HG03175 (cell line): ENCODE data around the gene MDP1.

Experiments
- ATAC-seq: cut with Tn5 transposase; IDR thresholded peaks from one replicate; pipeline ENCODE4 v1.9.1; 2021; ENCODE audit warnings: mild to moderate bottlenecking, moderate library complexity; ENCODE audit not compliant: unreplicated experiment

Gene MDP1

DNA sequence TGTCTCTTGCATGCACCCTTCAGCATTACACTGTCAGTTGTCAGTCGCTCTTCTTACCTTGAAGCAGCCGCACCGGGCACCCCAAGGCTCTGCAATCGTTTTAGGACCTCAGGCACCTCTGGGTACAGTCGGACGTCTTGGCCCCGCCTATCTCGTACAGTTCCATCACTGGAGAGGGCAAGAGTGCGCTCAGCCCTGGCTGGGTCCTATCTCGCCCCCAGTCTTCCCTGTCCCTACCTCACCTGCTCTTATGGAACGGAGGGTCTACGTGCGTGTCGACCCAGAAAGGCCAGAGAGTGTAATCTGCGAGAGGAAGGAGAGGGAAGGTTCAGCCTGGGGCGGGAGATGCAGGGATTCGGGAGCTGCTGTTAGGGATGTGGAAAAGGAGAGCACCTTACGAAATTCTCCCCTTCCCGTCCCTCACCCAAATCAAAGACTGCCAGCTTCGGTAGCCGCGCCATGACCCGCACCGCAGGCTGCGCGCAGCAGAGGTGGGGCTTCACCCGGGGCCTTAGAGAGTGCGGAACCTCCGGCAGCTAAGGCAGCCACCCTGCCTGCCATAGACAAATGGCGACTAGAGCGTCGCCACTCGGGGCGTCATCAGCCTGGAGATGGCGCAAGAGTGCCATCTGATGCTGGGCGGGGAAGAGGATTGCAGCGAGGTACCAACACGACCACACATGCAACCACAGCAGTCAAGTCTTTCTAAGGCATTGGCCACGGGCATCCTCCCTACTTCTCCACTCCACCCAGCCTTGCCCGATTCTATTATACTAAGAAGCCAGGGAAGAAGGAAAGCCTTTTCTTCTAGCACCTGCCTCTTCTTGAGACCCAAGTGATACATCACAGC is at the start of gene MDP1:
Gene MDP1 (minus strand): TSS at position 572 of the 850 bp plus-strand sequence. CDS start 111 bp downstream, at position 461.
- ATAC-seq = peak; percentile 80

DNA sequence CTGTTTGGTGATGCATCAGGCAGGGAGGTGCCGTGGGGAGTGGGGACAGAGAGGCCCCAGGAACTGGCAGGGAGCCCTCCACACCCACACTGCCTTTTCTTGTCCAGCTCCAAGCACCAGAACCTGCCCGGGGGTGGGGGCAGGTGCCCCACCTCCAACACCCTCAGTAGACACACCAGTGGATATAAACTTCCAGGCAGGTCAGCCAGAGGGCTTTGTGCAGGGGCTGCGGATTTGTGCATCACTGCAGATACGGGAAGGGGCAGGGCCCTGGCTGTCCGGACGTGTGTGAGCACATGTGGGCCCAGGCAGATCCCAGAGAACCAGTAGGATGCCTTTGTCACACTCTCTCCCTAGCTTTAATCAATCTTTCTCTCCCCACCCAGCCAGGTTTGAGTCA is 48.4 kb upstream of the MDP1 start:
- ATAC-seq = no peak

DNA sequence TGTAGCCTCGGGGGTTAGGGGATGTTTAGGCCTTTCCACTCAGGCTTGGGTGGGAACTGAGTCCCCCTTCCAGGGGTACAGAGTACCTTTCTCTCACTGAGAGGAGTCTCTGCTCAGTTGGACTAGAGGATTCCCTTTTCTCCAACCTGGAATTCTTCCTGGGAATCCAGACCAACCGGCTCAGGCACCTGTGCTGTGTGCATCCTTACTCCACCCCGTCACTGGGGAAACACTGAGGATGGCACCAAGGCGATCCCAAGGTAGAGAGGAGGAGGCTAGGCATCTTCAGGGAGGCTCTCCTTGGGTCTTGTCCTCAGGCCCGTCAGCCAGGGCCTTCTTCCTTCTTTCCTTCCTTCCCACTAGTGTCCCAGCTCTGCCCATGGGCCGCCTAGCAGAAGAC is 48.0 kb upstream of the MDP1 start:
- ATAC-seq = no peak

DNA sequence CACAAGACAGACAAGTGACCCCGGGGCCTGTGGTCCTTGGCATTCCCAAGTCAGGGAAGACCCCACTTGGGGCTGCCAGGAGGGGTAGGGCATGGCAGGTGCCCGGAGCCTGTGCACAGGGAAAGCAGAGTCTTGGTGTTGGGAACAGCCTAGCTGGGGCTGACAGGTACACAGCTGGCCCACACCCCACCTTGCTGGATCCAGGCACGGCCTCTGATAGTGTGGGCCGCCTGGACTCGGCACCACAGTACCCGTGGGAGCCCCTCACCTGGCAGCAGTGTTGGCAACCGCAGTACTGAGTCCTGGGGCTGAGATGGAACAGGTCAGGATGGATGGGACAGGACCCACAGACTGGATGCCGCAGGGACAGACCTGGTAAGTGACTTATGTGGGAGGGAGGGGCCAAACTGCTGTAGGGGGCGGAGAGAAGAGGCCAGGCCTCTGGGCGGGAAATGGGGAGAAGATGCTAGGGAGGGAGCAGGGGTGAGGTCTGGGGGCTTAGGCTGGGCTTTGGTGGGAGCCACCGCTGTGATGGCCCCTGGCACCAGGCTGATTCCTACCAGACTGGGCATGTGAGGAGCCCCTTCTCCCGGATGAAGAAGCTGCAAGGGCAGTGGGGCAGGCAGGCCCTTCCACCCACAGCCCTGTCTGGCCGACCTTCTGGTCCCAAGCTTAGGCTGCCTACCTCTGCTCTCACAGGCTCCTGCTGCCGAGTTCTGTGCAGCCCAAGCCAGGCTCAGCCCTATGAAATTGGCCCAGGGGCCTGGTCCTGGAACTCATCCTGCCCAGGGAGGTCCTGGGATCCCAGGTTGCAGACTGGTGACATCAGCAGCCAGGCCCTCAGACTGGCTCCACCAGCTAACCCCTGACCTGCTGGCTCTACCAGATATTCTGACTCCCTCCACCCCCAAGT is 47.2 kb upstream of the MDP1 start, which contains the start of gene TGM1:
Gene TGM1 (minus strand): TSS at position 357 of the 913 bp plus-strand sequence. CDS start 825 bp downstream, outside the sequence.
- no peak for ATAC-seq

DNA sequence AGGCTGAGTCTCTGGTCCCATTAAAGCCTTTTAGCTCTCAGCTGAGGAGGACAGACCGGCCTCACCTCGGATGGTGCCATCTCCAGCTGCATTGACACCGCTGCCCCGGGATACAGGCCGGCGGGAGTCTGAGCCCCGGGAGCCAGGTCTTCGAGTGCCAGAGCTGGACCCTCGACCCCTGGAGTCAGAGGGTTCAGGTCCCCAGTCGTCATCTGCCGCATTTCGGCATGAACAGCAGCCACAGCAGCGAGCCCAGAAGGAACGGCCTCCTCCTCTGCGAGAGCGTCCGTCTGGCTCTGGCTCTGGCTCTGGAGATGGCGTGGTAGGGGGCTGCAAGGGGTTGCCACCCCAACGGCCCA is 46.1 kb upstream of the MDP1 start:
- ATAC-seq = no peak

DNA sequence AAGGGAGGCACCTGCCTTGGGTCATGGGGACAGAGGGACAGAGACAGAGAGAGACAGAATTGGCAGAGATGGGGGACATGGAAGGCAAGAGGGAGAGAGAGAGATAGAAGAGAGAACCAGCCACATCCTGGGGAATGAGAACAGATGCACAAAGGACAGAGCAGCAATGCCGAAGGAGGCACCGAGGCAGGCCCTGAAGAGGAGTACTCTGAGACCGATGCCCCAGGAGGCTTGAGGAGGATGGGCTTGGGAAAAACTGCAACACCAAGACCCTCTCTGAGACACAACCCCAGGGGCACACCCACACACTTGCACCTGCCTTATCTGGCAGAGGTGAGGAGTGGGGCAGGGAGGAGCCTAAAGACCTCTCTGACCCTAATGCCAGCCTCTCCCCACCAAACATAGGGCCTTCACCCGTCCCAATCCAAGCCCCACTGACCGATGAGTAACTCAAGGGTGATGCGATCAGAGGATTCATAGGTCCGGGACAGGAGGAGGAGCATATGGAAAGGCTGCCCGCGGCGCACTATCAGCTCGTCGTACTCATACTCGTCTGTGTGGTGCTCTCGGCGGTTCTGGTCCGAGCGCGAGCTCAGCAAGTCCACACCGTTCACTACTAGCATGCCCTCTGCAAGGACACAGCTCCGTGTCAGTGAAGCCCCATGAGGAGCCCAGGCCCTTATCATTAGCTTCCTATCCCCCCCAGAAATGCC is 45.5 kb upstream of the MDP1 start:
- ATAC-seq = no peak

DNA sequence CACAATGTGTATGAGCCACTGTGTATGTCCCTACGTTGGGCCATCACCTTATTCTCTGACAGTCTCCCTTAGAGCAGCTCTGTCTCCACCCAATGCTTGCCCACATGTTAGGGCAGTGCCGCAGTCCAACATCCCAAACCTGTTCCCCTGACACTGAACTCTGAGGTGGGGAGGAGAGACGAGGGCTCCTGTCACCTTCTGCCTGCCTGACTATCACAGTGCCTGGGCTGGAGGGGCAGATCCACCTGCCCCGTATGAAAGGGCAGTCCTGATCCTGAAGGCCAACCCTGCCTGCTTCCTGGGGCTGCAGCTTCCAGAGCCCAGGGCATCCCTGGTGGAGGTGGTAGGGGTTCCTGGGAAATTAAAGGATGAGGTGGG is 44.9 kb upstream of the MDP1 start:
- no peak for ATAC-seq

DNA sequence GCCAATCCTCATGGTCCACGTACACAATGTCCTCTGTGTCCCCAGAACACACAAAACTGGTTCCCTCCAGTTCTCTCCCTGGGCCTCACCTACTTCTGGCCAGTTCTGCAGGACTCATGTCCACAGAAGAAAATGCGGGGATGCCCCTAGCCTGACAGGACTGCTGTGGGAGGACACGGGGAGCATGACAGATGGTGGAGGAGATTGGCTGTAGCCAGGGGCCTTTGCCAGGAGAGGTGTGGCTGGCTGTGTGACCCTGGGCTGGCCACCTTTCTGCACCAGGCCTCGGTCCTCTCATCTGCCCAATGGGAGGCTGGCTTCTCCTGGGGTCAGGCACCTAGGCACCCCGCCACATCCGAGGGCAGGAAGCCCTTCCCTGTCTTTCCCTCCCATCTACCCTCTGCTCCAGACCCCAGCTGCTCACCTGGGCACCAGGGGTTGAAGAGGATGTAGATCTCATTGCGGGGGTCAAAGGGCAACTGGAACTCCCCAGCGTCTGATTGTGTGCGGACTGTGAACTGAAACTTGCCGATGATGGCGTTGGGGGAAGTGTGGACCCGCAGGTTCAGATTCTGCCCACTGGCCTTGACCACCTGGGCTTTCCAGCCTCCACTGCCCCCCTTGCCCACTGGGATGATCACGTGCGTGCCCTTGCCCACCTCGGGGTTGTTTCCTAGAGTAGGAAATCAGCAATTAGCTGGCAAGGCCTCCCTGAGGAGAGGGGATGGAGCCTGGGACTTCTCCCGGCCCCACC is 44.3 kb upstream of the MDP1 start:
- no peak for ATAC-seq

DNA sequence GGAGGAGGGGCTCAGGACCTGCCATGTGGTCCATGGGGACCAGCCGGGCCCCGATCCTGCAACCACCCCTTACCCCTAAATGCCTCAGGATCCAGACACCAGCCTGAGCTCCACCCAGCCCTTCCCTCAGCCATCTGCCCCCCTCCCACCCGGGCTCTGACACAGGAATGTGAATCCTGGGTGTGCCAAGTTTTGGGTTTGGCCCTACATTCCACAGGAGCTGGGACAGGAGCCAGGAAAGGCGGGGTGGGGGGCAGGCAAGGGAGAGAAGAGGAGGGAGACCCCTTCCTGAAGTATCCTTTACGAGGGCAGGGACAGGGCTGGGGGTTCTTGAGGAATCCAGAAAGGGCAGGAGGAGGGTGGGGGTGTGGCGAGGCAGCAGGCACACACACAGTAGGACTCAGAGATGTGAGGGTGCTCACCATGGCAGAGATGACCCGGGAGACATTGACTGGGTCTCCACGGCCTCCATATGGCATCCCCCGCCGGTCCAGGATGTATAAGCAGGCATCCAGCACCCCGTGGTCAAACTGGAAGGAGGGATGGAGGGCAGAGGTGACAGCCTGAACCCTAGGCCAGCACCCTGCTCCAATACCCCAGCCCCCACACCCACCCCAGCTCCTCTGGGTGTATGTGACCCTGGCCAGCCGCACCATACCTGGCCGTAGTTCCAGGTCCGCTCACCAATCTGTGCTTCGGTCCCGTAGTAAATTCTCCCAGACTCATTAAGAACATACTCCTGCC is 43.6 kb upstream of the MDP1 start:
- no peak for ATAC-seq

DNA sequence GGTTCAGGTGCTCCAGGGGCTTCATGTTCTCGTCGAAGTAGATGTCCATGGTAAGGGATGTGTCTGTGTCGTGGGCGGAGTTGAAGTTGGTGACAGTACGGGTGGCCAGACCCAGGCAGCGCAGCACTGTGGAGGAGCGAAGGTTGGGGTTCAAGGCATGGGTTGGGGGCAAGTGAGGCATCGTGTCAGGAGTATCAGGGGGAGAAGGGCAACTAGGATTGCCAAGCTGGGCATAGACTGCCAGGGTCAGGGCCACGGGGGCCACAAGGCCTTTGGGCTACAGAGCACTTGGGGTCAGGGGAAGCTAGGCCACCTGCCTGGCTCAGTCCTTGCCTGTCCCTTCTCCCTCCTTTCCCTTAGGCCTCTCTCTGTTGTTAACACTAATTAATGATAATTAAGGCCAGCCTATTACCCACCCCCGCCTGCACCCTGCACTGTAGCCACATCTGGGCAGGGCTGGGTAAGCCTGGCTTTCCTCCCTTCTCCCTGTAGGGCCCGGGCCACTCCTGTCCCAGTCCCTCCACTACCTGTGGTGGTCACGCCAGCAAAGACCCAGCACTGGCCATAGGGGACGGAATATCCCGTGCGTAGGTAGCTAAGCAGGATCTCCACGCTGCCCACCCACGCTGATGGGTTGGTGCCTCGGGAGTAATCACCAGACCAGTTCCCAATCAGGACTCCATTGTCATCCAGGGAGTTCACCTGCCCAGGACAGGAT is 42.8 kb upstream of the MDP1 start:
- ATAC-seq = no peak

DNA sequence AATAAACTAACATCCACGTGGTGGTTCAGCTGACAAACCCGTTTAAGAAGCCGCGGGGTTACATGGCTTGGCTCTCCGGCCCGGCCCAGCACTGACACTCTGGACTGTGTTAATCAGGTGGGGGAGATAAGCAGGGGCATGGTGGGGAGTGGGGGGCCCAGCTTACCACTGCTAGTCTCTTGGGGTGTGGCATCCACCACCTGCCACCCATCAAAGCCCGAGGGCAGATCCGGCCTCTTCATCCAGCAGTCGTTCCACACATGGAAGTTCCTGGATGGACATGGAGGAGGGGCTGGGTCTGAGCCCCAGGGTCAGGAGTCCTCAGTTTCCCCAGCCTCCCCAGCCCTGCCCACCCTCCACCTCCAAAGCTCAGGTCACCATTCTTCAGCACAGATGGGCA is 42.3 kb upstream of the MDP1 start:
- no peak for ATAC-seq

DNA sequence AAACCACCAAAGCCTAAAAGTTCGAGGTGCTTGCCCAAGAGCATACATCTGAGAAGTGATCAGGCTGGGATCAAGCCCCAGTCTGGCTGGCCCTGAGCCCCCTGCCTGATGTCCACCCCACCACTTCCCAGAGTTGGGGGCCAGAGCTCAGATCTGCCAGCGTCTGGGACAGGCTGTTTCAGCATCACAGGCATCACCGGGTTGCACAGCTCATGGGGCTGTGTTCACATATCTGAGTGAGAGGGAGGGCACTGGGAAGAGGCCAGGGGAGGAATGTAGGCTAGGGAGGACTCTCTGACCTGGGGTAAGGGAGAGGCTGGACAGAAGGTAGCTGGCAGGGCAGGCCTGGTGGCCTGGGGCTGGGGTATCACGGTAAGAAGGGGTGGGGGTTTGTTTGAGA is 41.1 kb upstream of the MDP1 start:
- no peak for ATAC-seq

DNA sequence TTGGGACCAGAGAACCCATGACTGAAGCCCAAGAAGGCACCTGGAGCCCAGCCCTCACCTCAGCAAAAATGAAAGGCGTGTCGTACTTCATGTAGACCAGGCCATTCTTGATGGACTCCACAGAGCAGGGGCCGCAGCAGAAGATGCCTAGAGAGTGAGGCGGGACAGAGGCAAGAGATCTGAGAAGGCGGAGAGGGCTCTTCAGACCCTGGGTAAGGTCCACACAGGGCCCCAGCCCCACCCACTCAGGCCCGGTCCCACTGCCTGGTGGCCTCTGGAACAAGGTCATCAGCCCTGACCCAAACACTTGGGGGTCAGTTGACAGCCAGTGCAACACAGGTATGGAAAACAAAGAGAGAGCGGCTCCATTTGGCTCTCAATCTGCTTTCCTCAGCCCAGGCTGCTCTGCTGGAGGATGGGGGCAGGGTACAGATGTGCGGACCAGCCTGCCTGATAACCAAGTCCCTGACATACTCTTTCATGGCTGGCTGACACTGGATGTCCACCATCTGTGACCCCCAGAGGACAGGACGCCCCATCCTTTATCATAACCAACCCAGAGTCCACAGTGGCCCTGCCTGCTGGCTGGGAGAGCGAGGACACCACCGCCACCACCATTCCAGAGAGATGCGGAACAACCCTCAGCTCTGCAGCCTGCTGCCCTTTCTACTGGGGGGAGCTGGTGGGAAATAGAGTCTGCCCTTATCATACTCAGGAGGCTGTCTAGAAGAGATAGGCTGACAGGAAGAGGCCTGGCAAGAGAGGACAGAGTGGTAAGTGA is 40.3 kb upstream of the MDP1 start:
- ATAC-seq = no peak

DNA sequence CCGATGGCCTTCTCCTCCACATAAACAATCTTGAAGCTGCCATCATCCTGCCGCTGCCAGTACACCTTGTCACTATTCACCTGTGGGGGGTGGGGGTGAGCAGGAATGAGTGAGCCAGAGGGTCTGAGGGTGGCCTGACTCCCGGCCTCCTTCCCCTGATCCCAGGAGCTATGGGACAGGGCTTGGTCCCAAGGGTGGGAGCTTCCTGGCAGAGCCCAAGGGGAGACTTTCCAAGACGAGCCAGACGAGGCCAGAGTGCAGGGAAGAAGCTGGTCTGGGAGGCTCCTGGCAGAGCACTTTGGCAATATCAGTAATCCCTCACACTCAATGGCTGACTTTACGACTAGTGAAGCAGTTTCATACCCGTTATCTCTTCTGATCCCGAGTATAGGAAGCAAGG is 39.6 kb upstream of the MDP1 start:
- ATAC-seq = no peak

DNA sequence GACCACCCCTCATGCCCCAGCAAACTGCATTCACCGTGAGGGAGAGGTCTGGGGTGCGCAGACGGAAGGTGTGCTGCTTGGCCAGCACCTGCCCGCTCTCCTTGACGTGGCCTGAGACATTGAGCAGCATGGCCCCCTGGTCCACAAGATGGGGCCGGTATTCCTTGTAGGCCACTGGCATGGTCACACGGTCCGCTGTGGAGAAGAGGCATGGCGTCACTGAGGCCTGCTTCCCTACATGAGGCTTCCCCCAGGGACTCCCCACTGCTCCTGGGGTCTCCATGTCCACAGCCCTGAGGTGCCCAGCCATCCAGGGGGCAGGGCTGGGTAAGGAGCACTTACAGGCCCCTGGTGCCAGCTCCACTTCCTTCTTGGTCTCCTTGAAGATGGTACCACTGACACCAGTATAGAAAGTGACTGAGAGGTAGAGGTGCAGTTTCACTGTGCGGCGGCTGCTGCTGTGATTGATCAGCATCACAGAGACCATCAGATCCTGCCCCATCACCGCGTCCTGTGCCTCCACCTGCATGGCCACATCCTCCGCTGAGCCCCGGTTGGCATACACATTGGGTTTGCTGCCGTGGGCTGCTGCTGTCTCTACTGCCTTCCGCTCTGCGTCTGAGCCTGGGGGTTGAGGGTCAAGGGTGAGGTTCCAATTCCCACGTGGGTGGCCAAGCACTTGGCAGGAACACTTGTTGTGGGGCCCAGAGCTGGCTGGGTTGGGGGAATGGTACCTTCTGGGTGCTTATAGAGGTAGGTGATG is 38.9 kb upstream of the MDP1 start:
- ATAC-seq = no peak

DNA sequence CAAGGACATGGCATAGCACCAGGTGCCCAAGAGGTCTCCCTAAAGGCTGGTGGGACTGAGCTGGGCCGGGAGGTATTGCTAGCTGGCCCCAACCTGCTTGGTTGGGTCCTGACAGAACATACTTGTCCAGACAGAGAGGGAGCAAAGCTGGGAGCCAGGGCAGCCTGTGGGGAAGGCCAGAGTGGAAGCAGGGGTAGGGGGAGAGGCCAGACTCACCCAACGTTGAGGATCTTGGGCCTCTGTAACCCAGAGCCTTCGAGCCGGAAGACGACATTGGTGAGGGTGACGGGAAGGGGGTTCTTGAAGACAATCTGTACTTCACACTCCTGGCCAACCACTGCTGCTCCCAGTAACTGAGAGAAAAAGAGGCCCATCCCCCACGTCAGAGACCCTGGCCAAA is 38.1 kb upstream of the MDP1 start:
- no peak for ATAC-seq

DNA sequence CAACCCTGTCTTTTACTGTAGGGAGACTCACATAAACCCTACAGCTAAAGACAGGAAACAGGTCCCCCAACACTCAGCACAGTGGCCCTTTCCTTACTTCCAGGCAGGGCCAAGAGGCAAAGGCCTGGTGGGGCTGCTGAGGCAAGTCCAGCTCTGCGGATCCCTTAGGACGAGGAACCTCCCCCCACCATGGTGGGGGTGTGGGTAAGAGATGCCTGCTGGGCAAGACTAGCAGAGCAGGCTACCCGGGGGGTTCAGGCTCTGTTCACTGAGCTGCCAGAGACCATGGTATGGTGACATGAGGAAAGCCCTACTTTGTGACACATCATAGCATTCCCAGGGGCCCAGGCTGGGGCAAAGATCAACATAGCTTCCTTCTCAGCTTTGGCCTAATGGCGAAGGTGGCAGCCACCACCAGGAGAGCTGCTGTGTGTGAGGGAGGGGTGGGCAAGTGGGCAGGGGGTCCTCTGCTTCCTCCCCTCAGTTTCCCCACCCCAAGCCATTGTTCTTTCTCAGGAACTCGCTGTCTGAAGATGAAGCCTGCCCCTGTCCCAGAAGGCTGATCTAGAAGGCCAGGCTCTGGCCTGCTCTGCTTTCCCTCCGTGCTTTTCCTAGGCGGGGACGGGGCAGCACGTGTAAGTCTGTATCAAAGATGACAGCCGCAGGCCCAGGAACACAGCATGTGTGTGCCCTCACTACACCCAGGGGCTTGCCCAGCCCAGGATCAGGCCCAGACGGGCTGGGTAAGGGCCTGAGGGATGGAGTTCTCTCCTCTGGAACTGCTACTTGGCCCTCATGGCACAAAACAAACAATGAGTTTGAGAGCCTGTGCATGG is 36.6 kb upstream of the MDP1 start:
- ATAC-seq = no peak
